Nephron progenitor cell (in vitro differentiated cells): Measurements from ENCODE around the gene DPP10.

ENCODE experiments used
- DNase-seq: peaks from one replicate; pipeline ENCODE4 v3.0.0; 2021
- H3K27ac Mint-ChIP-seq: 2 replicates; pipeline ENCODE4 v1.8.0; 2021; ENCODE audit warnings: mild to moderate bottlenecking, moderate library complexity, mixed read lengths
- H3K27me3 Mint-ChIP-seq: 2 replicates; pipeline ENCODE4 v1.8.0; 2021; ENCODE audit warnings: mild to moderate bottlenecking, low read depth, mixed read lengths; ENCODE audit not compliant: poor library complexity
- H3K36me3 Mint-ChIP-seq: 2 replicates; pipeline ENCODE4 v1.8.0; 2021; ENCODE audit warnings: low read depth, mixed read lengths
- H3K4me1 Mint-ChIP-seq: 2 replicates; pipeline ENCODE4 v1.8.0; 2021; ENCODE audit warnings: mixed read lengths
- H3K4me3 Mint-ChIP-seq: 2 replicates; pipeline ENCODE4 v1.8.0; 2021; ENCODE audit warnings: mild to moderate bottlenecking, moderate library complexity, mixed read lengths
- H3K9me3 Mint-ChIP-seq: 2 replicates; pipeline ENCODE4 v1.8.0; 2021; ENCODE audit warnings: mild to moderate bottlenecking, moderate library complexity, mixed read lengths
- TF ChIP-seq, protein P1 (sequence below): fragments of 200-600 bp; sonication (generic); IDR thresholded peaks from 2 replicates; pipeline ENCODE4 v1.5.0; 2021; ENCODE audit warnings: antibody characterized with exemption

The DPP10 gene

DNA sequence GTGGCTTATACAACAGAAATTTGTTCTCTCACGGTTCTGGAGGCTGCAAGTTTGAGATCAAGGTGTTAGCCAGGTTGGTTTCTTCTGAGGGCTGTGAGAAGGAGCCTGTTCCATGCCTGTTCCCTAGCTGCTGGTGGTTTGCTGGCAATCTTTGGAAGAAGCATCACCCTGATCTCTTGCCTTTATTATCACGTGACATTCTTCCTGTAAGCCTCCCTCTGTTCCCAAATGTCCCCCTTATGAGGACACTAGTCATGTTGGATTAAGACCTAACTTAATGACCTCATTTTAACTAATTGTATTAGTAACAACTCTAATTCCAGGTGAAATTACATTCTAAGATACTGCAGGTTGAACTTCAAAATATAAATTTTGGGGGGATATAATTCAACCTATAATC is 135.2 kb downstream of the DPP10 start:
- no peaks in the 10 kb centered on the region for H3K27me3 Mint-ChIP-seq
- peaks cover 17% of the 10 kb centered on the region for H3K4me1 Mint-ChIP-seq
- H3K4me3 Mint-ChIP-seq = no peak overlapping the region
- no peak overlapping the region for H3K27ac Mint-ChIP-seq
- no peaks in the 10 kb centered on the region for H3K36me3 Mint-ChIP-seq
- no peaks in the 10 kb centered on the region for H3K9me3 Mint-ChIP-seq
- DNase-seq = no peak
- TF ChIP-seq, protein P1, sequence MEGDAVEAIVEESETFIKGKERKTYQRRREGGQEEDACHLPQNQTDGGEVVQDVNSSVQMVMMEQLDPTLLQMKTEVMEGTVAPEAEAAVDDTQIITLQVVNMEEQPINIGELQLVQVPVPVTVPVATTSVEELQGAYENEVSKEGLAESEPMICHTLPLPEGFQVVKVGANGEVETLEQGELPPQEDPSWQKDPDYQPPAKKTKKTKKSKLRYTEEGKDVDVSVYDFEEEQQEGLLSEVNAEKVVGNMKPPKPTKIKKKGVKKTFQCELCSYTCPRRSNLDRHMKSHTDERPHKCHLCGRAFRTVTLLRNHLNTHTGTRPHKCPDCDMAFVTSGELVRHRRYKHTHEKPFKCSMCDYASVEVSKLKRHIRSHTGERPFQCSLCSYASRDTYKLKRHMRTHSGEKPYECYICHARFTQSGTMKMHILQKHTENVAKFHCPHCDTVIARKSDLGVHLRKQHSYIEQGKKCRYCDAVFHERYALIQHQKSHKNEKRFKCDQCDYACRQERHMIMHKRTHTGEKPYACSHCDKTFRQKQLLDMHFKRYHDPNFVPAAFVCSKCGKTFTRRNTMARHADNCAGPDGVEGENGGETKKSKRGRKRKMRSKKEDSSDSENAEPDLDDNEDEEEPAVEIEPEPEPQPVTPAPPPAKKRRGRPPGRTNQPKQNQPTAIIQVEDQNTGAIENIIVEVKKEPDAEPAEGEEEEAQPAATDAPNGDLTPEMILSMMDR = no peak

DNA sequence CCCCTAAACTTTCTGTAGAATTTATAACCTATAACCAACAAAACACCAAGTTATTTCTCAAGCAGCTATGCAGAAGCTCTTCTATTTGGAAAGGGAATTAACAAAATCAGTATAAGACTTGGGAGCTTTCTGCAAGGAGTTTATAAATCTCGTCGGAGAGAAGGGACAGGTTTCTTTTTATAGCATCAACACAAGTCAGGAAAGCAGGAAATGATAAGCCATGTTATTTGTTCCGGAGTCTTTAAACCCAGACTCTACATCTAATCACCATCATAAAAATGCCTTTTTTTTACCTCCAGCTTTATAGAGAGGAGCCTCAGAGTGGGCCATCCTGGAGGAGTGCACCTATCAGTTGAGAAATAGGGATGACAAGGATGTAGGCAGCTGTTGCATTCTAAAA is 137.1 kb downstream of the DPP10 start:
- H3K4me3 Mint-ChIP-seq = no peak overlapping the region
- no peaks in the 10 kb centered on the region for H3K9me3 Mint-ChIP-seq
- DNase-seq = no peak
- peaks cover 17% of the 10 kb centered on the region for H3K4me1 Mint-ChIP-seq
- TF ChIP-seq, protein P1 = no peak
- no peaks in the 10 kb centered on the region for H3K27me3 Mint-ChIP-seq
- no peak overlapping the region for H3K27ac Mint-ChIP-seq
- no peaks in the 10 kb centered on the region for H3K36me3 Mint-ChIP-seq

- Mint-ChIP-seq H3K9me3 (no peaks in the 10 kb centered on the region), H3K27ac (peak overlapping the region; percentile 50), H3K4me1 (peaks cover 17% of the 10 kb centered on the region), H3K36me3 (no peaks in the 10 kb centered on the region), H3K4me3 (no peak overlapping the region), H3K27me3 (no peaks in the 10 kb centered on the region)
- no peak for DNase-seq
- TF ChIP-seq, protein P1 = no peak
These were observed 138.2 kb downstream of the DPP10 start for GRCh38 chr2:114580691-114581090.

GRCh38 chr2:114598329-114598728 is 155.9 kb downstream of the DPP10 start:
- Mint-ChIP-seq H3K4me3 (no peak overlapping the region), H3K9me3 (no peaks in the 10 kb centered on the region)
- TF ChIP-seq, protein P1 = no peak

GRCh38 chr2:114609203-114609602 is 166.8 kb downstream of the DPP10 start:
- Mint-ChIP-seq H3K27me3 (peaks cover 9% of the 10 kb centered on the region), H3K27ac (no peak overlapping the region), H3K36me3 (no peaks in the 10 kb centered on the region), H3K4me1 (no peaks in the 10 kb centered on the region), H3K9me3 (no peaks in the 10 kb centered on the region), H3K4me3 (no peak overlapping the region)
- no peak for DNase-seq
- TF ChIP-seq, protein P1 = no peak

More at GRCh38 chr2:114598329-114598728, 155.9 kb downstream of the DPP10 start:
- Mint-ChIP-seq H3K27me3 (no peaks in the 10 kb centered on the region), H3K4me1 (no peaks in the 10 kb centered on the region), H3K27ac (no peak overlapping the region), H3K36me3 (no peaks in the 10 kb centered on the region)
- DNase-seq = no peak

DNA sequence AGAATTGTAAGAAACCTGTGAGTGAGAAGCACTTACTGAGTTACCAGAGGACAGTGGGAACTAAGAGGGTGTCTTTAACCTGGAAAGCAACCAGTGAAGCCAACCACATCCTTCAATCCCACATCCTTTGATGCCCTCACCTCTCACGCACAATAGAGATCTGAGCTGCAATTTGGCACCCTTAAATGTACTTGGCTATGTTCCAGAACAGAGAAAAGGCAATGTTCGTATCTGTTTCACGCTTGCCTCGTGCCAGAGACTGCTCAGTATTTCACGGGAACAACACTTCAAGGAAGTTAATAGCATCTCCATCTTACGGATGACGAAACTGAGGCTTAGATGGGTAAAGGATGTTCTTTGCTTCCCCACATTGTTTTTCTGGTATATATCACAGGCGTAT is 167.4 kb downstream of the DPP10 start:
- Mint-ChIP-seq H3K4me1 (no peaks in the 10 kb centered on the region), H3K36me3 (no peaks in the 10 kb centered on the region), H3K27ac (no peak overlapping the region), H3K9me3 (no peaks in the 10 kb centered on the region), H3K27me3 (peaks cover 9% of the 10 kb centered on the region), H3K4me3 (no peak overlapping the region)
- no peak for DNase-seq
- TF ChIP-seq, protein P1 = no peak
